ACHN (cell line): ENCODE results near the gene NPEPL1.
"Not testable (repeated sequence)": the region's sequence is repeated elsewhere in the genome, so short reads cannot be mapped to it uniquely, and the experiment has no call there.

ENCODE experiments used
- DNase-seq: peaks from one replicate; pipeline ENCODE4 v3.0.0-alpha.2; 2015
- in situ Hi-C: cut with HindIII; loops from 2 replicates; pipeline ENCODE4 v1.10.0; 2017; ENCODE audit warnings: low sequenced_read_pairs, low pct_ligation_motif_present, low pct_unique_long_range_greater_than_20kb

NPEPL1 gene

GRCh38 chr20:58717278-58718091, 24.9 kb downstream of the NPEPL1 start:
- no peak for DNase-seq
- in situ Hi-C loops = no loop called here

DNA sequence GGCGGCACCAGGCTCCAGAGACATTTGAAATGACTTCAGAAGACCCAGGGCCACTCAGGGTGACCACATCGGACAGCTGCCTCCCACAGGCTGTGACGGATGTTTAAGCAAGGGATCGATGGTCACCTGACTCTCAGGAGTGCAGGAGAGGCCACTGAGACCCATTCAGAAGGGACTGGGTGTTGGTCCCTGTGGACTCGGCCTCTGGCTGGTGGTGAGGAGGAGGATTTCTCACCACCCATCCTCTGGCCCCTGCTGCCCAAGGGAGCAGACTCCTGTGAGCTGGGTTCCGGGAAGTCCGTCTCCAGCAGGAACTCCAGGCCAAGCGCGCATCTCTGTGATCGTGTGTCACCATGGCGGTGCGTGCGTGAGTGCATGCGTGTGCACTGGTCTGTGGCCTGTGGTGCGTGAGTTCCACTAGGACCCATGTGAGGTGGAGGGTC, 25.5 kb downstream of the NPEPL1 start:
- in situ Hi-C loops = no loop called here
- no peak for DNase-seq

GRCh38 chr20:58718729-58719128, 26.1 kb downstream of the NPEPL1 start:
- no peak for DNase-seq
- in situ Hi-C loops = no loop called here

DNA sequence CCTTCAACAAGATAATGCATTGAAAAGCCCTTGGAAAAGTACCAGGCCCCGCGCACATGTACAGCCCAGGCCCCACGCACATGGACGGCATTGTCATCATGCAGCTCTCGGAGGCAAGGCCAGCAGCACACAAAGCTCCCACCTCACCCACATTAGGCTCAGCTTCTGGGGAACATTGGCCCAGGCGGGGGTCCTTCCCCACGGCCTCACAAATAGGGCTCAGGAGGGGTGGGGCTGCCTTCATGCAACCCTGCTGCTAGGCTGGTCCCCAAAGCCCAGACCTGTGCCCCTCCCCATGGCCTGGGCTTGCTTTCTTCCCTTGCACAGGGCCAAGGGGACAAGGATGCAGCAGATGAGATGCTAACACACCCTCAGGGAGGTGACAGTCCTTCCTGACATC, 26.7 kb downstream of the NPEPL1 start:
- DNase-seq = no peak
- in situ Hi-C loops = no loop called here

DNA sequence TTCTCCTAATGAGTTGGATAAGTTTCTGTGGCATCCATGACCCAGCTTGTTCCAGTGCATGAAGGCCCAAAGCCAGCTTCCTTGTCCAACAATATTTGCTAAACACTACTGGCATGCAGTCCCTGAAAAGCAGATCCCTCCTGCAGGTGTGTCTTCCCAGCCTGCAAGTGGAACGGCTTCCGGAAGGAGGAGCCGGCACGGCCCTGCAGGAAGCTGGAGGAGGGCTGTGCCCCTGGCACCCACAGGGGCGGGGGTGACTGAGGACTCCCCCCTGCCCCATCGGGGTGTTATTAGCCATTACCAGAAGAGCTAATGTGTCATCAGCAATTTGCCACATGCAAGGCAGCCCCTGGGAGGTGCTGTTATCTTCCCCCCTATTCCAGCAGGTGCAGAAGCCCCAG, 27.4 kb downstream of the NPEPL1 start:
- in situ Hi-C loops = no loop called here
- no peak for DNase-seq

GRCh38 chr20:58720890-58721289, 28.3 kb downstream of the NPEPL1 start:
- in situ Hi-C loops = no loop called here
- DNase-seq = no peak

GRCh38 chr20:58721951-58722778, 29.6 kb downstream of the NPEPL1 start:
- no peak for DNase-seq
- in situ Hi-C loops = no loop called here

DNA sequence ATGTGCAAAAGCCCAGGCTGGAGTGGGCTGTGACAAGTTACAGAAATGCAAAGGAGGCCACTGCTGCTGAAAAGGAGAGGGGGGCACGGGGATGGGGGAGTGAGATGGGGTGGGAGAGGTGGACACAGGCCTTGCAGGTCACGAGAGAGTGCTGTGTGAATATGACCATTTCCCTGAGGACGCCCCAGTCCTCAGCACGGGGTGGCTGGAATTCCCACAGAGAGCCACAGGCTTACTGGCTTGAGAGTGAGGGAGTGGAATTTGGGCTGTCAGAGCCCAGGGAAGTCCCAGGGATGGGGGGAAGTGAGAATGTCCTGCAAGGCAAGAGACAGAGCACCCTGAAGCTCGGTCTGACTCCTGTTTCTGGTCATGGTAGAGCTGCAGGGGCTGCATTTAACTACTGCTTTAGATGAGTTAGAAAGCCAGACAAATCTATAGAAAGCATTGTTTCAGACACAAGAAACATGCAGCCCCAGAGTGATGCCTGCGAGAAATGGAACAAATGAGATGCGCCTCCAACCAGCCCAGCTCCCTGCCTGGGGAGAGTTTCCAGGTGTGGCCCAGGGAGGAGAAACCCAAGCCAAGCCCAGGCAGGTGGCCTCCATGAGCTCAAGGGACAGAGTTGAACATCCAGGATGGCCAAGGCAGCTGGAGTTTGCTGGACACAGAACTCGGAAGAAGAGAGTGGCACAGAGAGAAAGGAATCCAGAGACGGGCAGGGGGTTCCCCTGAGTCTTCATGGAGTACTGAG, 30.5 kb downstream of the NPEPL1 start:
- in situ Hi-C loops = no loop called here
- no peak for DNase-seq

GRCh38 chr20:58723628-58723984, 31.0 kb downstream of the NPEPL1 start:
- in situ Hi-C loops = no loop called here
- no peak for DNase-seq

- DNase-seq = not testable (repeated sequence)
These were observed 33.6 kb downstream of the NPEPL1 start for GRCh38 chr20:58726156-58726555.

GRCh38 chr20:58731192-58731591, 38.6 kb downstream of the NPEPL1 start:
- in situ Hi-C loops = no loop called here
- DNase-seq = no peak

More at GRCh38 chr20:58726156-58726555, 33.6 kb downstream of the NPEPL1 start:
- in situ Hi-C loops = not testable (repeated sequence)

DNA sequence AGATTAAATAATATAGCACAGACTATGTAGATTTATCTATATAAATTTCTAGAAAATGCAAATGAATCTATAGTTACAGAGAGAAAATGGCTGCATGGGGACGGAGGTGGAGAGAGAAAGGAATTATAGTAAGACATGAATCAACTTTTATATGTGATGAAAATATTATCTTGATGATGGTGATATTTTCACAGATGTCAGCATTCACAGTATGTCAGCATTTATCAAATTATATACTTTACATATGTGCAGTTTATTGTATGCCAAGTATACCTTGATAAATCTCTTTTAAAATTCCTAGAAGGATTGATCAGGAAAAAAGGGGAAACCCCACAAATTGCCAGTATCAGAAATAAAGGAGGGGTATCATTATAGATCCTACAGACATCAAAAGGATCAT, 44.6 kb downstream of the NPEPL1 start:
- in situ Hi-C loops = no loop called here
- no peak for DNase-seq

DNA sequence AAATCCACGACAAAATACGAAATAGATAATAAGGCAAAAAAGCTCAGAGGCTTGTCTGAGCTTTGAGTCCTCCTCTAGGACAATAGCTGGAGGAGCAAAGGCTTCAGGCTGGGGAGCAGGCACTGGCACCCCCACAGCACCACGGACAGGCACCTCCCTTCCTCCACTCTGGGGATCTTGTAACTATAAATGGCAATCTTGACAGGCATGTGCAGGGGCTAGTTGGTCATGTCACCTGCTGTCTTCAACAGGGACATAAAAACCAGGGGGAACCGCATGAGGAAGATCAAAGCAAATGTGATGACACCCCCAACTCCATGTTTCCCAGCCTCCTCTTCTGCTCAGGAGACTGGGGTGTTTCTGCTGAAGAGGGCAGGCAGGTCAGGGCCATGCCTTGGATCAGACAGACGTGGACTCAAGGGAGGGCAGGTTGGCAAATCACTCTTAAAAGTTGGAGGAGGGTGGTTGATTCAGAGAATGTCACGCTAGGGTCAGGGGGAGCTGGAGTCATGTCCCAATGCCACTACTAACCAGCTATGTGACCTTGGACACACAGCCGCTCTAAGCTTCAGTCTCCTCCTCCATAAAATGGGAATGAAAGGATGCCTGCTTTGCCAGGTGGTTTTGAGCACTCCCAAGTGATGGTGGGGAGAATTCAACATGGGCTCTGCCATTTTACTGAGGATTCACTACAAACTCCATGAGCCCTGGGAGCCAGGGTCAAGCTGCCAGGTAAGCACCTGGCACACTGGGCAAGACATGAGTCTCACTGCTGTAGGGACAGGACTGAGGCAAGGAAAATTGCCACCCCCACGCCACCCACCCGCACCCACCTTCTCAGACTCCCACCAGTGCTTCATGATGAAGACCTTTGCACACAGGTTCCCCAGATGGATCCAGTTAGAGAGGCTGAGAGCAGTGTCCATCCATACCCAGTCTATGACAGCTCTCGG, 48.0 kb downstream of the NPEPL1 start:
- in situ Hi-C loops = no loop called here
- DNase-seq = no peak

DNA sequence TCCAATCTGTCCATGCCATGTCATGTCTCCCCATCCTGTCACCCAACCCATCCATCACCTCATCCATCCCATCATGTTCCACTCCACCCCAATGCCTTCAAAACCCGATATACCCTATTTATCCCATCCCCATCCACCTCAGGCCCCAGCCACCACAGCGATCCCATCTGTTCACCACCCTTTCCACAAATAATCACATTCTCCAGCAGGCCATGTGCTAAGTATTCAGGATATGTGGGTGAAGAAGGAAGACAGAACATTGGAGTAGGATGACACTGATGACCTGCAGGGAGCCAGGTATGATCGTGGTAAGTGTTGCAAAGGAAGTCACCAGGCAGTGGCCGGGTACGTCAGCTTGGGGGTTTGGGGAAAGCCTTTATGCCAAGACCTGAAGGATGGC, 48.8 kb downstream of the NPEPL1 start:
- DNase-seq = no peak
- in situ Hi-C loops = no loop called here

GRCh38 chr20:58742668-58743566, 50.3 kb downstream of the NPEPL1 start:
- in situ Hi-C loops = no loop called here
- DNase-seq = no peak

GRCh38 chr20:58743929-58744534, 51.4 kb downstream of the NPEPL1 start:
- no peak for DNase-seq
- in situ Hi-C loops = no loop called here

DNA sequence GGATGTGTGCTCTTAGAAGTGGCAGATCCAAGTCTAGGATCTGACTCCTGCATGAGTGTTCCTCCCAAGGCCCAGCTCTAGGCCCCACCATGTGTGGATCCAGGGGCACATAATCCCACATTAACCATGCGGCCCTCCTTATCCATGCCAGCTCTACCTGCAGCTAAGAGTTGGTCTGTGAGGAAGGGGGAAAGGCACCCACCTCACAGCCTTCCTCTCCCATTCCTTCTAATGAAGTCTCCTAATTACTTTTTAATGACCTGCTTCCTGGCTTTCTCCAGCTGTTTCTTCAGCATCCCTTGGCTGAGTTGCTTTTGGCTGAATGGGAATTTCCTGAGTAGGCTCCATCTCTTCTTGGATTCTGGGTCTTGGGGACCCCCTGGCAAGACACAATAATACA, 52.2 kb downstream of the NPEPL1 start:
- no peak for DNase-seq
- in situ Hi-C loops = no loop called here
